Nephron progenitor cell (in vitro differentiated cells): ENCODE results near the gene CMYA5.
A peak's percentile ranks its signal among the peaks of the same experiment; 100 is the strongest.

Experiments used
- DNase-seq: peaks from one replicate; pipeline ENCODE4 v3.0.0; 2021
- H3K27ac Mint-ChIP-seq: 2 replicates; pipeline ENCODE4 v1.8.0; 2021; ENCODE audit warnings: mild to moderate bottlenecking, moderate library complexity, mixed read lengths
- H3K27me3 Mint-ChIP-seq: 2 replicates; pipeline ENCODE4 v1.8.0; 2021; ENCODE audit warnings: mild to moderate bottlenecking, low read depth, mixed read lengths; ENCODE audit not compliant: poor library complexity
- H3K36me3 Mint-ChIP-seq: 2 replicates; pipeline ENCODE4 v1.8.0; 2021; ENCODE audit warnings: low read depth, mixed read lengths
- H3K4me1 Mint-ChIP-seq: 2 replicates; pipeline ENCODE4 v1.8.0; 2021; ENCODE audit warnings: mixed read lengths
- H3K4me3 Mint-ChIP-seq: 2 replicates; pipeline ENCODE4 v1.8.0; 2021; ENCODE audit warnings: mild to moderate bottlenecking, moderate library complexity, mixed read lengths
- H3K9me3 Mint-ChIP-seq: 2 replicates; pipeline ENCODE4 v1.8.0; 2021; ENCODE audit warnings: mild to moderate bottlenecking, moderate library complexity, mixed read lengths
- TF ChIP-seq, protein P1 (sequence below): fragments of 200-600 bp; sonication (generic); IDR thresholded peaks from 2 replicates; pipeline ENCODE4 v1.5.0; 2021; ENCODE audit warnings: antibody characterized with exemption

The CMYA5 gene

DNA sequence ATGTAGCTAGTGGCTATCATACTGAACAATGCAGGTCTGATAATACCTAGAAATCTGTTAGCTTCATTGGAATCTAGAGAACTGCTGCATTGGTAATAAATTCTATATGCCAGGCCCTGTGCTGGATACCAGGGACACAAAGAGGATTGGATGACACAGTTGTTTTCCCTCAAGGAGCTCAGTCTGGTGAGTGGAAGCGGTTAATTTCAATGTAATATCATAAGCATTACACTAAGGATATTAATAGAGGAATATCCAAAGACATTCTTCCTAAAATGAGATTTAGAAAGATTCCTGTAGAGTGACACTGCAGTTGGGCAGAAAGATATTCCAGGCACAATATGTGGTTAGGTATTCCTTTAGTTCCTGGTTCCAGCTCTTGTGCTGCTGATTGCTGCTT, 5.9 kb downstream of the CMYA5 start:
- DNase-seq, result no peak
- Mint-ChIP-seq H3K36me3 (peaks cover 9% of the 10 kb centered on the region), H3K9me3 (peaks cover 9% of the 10 kb centered on the region), H3K27me3 (no peaks in the 10 kb centered on the region), H3K4me1 (peaks cover 67% of the 10 kb centered on the region), H3K4me3 (no peak overlapping the region), H3K27ac (peak overlapping the region; percentile 67)
- TF ChIP-seq, protein P1, sequence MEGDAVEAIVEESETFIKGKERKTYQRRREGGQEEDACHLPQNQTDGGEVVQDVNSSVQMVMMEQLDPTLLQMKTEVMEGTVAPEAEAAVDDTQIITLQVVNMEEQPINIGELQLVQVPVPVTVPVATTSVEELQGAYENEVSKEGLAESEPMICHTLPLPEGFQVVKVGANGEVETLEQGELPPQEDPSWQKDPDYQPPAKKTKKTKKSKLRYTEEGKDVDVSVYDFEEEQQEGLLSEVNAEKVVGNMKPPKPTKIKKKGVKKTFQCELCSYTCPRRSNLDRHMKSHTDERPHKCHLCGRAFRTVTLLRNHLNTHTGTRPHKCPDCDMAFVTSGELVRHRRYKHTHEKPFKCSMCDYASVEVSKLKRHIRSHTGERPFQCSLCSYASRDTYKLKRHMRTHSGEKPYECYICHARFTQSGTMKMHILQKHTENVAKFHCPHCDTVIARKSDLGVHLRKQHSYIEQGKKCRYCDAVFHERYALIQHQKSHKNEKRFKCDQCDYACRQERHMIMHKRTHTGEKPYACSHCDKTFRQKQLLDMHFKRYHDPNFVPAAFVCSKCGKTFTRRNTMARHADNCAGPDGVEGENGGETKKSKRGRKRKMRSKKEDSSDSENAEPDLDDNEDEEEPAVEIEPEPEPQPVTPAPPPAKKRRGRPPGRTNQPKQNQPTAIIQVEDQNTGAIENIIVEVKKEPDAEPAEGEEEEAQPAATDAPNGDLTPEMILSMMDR, result no peak

DNA sequence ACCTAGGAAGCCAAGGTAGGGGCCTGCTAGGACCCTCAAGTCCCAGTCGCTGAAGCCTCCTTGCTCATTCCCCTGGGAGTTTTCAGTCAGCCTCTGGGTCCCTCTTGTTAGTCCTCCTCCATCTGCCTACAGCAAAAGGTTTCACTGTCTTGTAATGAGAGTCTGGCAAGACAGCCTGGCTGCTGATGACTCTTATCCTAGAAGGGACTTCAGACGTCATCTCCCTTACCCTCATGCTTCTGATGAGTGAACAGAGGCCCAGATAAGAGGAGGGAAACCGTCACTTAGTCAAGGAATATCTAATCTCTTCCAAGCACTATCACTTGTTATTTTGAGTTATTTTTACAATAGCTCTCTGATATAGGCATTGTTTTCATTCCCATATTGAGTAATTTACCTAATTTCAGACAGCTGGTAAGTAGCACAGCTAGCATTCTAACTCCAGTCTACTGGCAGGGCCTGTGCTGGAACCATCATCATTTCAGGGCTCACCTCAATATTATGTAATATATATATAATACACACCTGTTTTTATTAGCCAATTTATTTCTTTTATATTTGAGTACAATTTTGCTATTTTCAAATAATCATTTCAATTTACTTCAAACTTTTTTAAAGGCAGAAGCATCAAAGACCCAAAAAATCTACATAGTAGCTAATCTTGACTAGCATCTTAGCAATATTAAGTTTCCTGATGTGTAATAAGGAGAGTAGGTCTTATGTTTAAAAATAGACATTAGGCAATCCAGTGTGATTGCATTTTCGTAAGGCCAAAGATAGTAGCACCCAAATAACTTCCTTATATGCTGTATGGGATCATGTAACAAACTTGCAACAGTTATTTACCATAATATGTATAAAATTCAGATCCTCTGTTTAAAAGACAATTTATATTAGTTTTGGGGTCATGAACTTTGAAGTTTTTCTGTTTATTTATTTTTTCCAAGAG, 7.9 kb downstream of the CMYA5 start:
- peaks cover 48% of the 10 kb centered on the region for H3K4me1 Mint-ChIP-seq
- H3K36me3 Mint-ChIP-seq, result peaks cover 4% of the 10 kb centered on the region
- no peaks in the 10 kb centered on the region for H3K9me3 Mint-ChIP-seq
- H3K27me3 Mint-ChIP-seq, result no peaks in the 10 kb centered on the region
- TF ChIP-seq, protein P1, result no peak
- no peak for DNase-seq
- no peak overlapping the region for H3K27ac Mint-ChIP-seq
- no peak overlapping the region for H3K4me3 Mint-ChIP-seq

- Mint-ChIP-seq H3K27ac (peak overlapping the region; percentile 36), H3K4me1 (peaks cover 25% of the 10 kb centered on the region), H3K36me3 (peaks cover 4% of the 10 kb centered on the region), H3K27me3 (peaks cover 7% of the 10 kb centered on the region), H3K4me3 (no peak overlapping the region), H3K9me3 (peaks cover 3% of the 10 kb centered on the region)
- TF ChIP-seq, protein P1, result no peak
- no peak for DNase-seq
These were observed 10.2 kb downstream of the CMYA5 start for GRCh38 chr5:79699763-79700400.

DNA sequence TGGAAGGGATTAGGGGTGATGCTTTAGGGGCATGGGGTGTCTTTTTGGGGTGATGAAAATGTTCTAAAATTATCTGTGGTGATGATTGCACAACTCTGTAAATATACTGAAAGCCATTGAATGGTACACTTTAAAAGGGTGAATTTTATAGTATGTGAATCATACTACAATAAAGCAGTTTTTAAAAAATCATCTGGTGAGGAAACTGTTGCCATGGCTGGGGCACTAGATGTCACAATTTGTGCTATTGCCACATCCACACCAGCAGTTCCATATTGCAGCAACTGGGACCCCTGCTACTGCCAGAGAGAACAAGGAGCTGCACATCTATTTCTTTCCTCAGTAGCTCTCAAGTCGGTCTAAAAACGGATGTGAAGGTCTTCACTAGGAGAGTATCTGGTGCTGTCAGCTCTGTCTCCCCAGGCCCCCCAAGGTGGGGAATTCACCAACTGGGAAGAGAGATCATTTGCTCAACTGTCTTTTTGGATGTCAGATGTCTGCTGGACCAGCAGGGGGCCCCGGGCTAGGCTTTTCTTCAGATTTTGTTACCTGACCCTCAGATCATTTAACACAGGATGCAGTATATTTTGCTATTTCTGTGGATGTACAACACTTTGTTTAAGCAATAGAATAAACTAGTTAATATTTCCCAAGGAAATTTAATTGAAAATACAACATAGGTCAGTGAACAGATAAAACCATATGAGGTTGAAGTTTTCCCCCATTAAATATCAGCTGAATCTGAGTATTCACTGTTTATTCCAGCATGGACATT, 13.2 kb downstream of the CMYA5 start:
- no peak overlapping the region for H3K27ac Mint-ChIP-seq
- peaks cover 14% of the 10 kb centered on the region for H3K27me3 Mint-ChIP-seq
- no peak overlapping the region for H3K4me3 Mint-ChIP-seq
- peaks cover 7% of the 10 kb centered on the region for H3K4me1 Mint-ChIP-seq
- TF ChIP-seq, protein P1, result peak; percentile 68
- DNase-seq, result peak; percentile 41
- peaks cover 27% of the 10 kb centered on the region for H3K9me3 Mint-ChIP-seq
- H3K36me3 Mint-ChIP-seq, result peaks cover 12% of the 10 kb centered on the region

- DNase-seq, result no peak
- peaks cover 14% of the 10 kb centered on the region for H3K27me3 Mint-ChIP-seq
- peaks cover 4% of the 10 kb centered on the region for H3K4me1 Mint-ChIP-seq
- TF ChIP-seq, protein P1, result no peak
- no peak overlapping the region for H3K4me3 Mint-ChIP-seq
- no peak overlapping the region for H3K27ac Mint-ChIP-seq
- H3K9me3 Mint-ChIP-seq, result peaks cover 29% of the 10 kb centered on the region
- H3K36me3 Mint-ChIP-seq, result peaks cover 12% of the 10 kb centered on the region
These were observed 13.7 kb downstream of the CMYA5 start for GRCh38 chr5:79703381-79703645.
